Endothelial cell of umbilical vein (primary cell): ENCODE results near the gene ANGPTL2.

Source experiments
- EZH2 ChIP-seq: IDR thresholded peaks from 2 replicates; pipeline ENCODE4 v1.6.1; 2012; ENCODE audit warnings: borderline replicate concordance, low read depth, mild to moderate bottlenecking, moderate library complexity, low read length, inconsistent platforms; ENCODE audit not compliant: severe bottlenecking
- FOS ChIP-seq: IDR thresholded peaks from 2 replicates; pipeline ENCODE4 v1.6.1; 2011; ENCODE audit warnings: mild to moderate bottlenecking, low read length, moderate library complexity, borderline replicate concordance; ENCODE audit not compliant: insufficient read depth
- GATA2 ChIP-seq: IDR thresholded peaks from 2 replicates; pipeline ENCODE4 v1.7.0; 2011; ENCODE audit warnings: low read depth, mild to moderate bottlenecking, moderate library complexity, mixed read lengths, low read length; ENCODE audit not compliant: insufficient read length, insufficient read depth
- JUN ChIP-seq: IDR thresholded peaks from 2 replicates; pipeline ENCODE4 v1.6.1; 2011; ENCODE audit warnings: borderline replicate concordance, low read depth; ENCODE audit not compliant: insufficient read length, insufficient read depth
- MYC ChIP-seq: IDR thresholded peaks from one replicate; pipeline ENCODE4 v1.6.1; 2011; ENCODE audit warnings: mild to moderate bottlenecking, low read depth, low read length
- POLR2A ChIP-seq: IDR thresholded peaks from 2 replicates; pipeline ENCODE4 v1.6.1; 2012; ENCODE audit warnings: low read depth, mild to moderate bottlenecking, control low read depth, low read length
- POLR2AphosphoS5 ChIP-seq: IDR thresholded peaks from 2 replicates; pipeline ENCODE4 v1.6.1; 2012; ENCODE audit warnings: low read depth, mild to moderate bottlenecking, control low read depth, low read length, moderate library complexity; ENCODE audit not compliant: insufficient read depth
- TF ChIP-seq, protein P1 (sequence below), 2 donors: IDR thresholded peaks; 1 replicate in 1 of 2; 2 replicates in 1 of 2; pipeline ENCODE4 v1.5.1; 2011; ENCODE audit warnings: low read length in 2 of 2, mild to moderate bottlenecking in 2 of 2, moderate library complexity in 2 of 2, control low read depth in 1 of 2, inconsistent platforms in 1 of 2, low read depth in 1 of 2; ENCODE audit not compliant: insufficient read depth in 1 of 2; ENCODE audit errors: extremely low read depth in 1 of 2
- TF ChIP-seq, protein P2 (sequence below): IDR thresholded peaks from 2 replicates; pipeline ENCODE4 v1.6.1; 2011; ENCODE audit not compliant: insufficient read depth, insufficient read length

DNA sequence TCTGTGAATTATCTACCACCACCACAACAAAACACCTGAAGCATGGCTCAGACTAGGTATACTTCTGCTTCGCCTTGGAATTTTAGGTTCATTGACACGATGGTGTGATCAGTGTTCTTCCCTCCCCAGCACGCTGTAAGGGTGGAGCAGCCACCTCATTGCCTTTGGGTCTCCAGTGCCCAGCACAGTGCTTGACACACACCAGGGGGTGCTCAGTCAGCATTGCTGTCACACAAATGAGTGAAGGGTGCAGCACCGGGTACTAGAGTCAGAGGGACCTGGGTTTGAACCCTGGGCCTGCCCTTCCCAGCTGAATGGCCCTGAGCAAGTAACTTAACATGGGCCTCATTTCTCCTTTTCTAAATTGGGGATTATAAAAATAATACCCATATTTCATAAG lies 9.9 kb upstream of the ANGPTL2 start:
- TF ChIP-seq EZH2, result no peak
- TF ChIP-seq, protein P1, sequence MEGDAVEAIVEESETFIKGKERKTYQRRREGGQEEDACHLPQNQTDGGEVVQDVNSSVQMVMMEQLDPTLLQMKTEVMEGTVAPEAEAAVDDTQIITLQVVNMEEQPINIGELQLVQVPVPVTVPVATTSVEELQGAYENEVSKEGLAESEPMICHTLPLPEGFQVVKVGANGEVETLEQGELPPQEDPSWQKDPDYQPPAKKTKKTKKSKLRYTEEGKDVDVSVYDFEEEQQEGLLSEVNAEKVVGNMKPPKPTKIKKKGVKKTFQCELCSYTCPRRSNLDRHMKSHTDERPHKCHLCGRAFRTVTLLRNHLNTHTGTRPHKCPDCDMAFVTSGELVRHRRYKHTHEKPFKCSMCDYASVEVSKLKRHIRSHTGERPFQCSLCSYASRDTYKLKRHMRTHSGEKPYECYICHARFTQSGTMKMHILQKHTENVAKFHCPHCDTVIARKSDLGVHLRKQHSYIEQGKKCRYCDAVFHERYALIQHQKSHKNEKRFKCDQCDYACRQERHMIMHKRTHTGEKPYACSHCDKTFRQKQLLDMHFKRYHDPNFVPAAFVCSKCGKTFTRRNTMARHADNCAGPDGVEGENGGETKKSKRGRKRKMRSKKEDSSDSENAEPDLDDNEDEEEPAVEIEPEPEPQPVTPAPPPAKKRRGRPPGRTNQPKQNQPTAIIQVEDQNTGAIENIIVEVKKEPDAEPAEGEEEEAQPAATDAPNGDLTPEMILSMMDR (IDR thresholded peaks at IDR 0.05; ENCODE audit: extremely low read depth in 1 of 2, insufficient read depth in 1 of 2, low read depth in 1 of 2, low read length in 2 of 2), result no peak
- no peak for TF ChIP-seq POLR2AphosphoS5
- TF ChIP-seq POLR2A, result no peak
- TF ChIP-seq, protein P2, sequence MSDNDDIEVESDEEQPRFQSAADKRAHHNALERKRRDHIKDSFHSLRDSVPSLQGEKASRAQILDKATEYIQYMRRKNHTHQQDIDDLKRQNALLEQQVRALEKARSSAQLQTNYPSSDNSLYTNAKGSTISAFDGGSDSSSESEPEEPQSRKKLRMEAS, result no peak
- no peak for TF ChIP-seq FOS
- TF ChIP-seq JUN, result no peak
- no peak for TF ChIP-seq MYC
- TF ChIP-seq GATA2, result no peak
